NK-92 treated with Interleukin-12 subunit alpha and Interleukin-12 subunit beta, amount 100 ng/mL, for 24 hours (cell line): ENCODE measurements around the gene BTBD10.

Experiments used
- DNase-seq: peaks from one replicate; lab custom pipeline; 2025; lab: John Stamatoyannopoulos, UW

BTBD10 gene

DNA sequence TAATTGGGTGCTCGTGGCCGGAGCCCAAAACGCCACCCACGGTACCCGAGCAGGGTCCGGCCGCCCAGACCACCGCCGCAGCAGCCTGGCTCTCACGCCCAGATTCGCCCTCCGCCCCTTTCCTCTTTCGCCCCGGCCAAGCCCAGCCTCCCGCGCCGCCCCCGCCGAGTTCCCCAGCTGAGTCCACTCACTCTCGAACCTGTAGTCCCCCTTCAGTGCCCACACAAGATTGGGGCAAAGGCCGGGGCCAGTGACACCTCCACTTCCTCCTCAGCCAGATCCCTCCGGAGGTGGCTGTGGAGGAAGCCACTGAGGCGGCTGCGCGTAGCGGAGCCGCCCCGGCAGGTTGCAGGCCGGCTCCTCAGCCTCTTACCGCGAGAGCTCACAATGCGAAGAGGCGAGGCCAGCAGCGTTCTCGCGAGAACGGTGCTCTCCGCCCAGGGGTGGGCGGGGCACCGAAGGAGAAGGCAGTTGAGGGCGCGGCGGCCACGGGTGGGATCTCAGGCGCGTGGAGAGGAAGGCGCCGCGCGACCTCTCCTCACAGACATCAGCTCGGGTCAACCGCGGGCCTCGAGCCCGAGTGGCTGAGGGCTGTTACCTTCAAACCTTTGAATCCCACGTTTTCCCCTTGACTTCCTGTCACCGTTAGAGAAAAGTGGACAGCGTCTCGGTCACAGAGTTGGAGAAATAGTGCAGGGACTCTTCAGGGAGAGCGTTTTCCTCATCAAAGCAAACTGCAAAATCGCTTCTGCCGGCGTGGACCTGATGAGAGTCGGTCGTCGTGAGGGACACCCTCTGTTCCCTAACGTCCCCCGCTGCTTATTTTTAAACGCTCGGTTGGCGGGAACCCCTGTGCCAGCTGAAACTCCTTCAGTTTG lies at the start of gene BTBD10:
Gene BTBD10, minus strand, starts transcription at position 322 of the 878 bp plus-strand sequence. CDS start 18,098 bp downstream, outside the sequence.
- peak; percentile 88 for DNase-seq

DNA sequence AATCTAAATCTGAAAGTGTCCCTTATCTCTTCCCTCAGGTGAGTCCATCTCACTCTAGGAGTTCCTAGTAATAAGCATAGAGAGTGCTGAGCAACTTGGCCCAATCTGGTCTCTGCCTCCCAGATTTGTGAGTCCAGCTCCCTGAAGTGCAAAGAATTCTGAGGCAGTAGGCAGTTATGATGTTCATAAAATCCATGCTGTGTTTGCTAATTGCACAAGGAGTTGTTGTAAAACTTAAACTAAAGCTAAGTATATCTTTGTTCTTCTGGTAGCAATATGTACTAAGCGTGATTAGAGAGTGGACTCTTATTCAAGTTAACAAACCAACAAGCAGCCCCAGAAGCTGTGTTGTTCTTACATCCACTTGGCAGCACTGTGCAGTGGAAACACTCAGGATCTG lies 40.4 kb upstream of the BTBD10 start:
- no peak for DNase-seq

DNA sequence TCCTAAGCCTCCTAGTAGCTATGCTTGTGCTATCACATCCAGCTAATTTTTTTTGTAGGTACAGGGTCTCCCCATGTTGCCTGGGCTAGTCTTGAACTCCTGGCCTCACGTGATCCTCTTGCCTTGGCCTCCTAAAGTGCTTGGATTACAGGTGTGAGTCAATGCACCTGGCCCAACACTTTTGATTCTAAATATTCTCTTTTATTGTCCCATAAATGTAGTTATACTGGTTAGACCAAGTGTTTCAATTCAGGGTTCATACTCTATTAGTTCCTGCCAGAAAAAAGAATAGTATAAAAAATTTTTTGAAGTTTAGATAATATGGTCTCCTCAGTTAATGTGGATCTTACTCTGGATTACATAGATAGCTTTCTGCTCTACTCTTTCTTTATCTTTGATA lies 39.5 kb upstream of the BTBD10 start:
- DNase-seq = no peak

DNA sequence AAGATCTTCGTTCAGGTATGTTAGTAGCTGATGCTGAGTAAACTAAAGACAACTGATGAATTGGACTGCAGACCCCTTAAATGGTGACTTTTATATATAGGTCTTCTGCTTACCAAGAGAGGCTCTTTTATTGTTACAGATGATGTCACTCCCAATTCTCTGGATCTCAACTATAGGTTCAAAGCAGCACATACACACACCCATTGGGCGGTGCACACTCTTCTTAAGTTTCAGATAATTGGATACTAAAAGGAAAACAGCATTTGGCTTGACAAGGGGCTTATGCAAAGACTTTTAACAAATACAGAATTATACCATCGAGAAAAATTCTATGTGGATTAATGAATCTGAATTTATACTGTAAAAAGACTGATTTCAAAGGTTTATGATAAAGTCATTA lies 32.9 kb upstream of the BTBD10 start, which contains the start of gene PTH:
Gene PTH, minus strand, starts transcription at position 69 of the 400 bp plus-strand sequence. CDS start 3,142 bp downstream, outside the sequence.
- no peak for DNase-seq

DNA sequence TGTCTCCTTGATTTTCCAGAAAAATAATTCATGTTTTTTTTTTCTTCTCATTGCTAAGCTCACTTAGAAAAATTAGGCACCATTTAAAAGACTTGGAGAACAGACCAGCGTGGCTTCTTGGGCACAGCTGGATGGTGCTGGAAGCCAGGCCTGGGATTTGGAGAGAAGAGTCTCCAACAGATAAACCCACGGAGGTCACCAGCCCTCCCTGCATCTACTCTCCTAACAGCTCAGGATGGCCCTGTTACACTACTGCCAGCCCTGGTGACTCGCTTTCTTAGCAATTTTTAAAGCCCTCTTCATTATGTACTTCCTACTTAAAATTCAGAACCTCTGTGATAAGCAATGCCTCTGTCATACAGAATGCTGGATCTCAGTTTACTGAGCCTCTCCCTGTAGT lies 31.0 kb upstream of the BTBD10 start:
- DNase-seq = no peak

DNA sequence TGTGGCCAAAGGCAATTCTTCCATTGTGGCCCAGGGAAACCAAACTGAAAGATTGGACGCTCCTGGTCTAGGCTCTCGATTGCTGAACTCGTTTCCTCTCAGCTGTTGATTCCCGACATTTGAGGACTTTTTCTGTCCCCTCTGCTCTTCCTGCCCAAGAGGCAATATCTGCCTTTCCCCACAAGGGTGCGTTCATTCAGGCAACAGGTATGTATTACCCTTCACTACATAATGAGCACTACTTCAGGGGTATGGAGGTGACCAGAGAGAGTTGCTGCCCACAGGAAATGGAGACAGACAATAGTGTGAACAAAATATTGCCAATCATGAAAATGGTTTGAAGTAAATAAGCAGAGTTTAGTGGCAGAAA lies 24.6 kb upstream of the BTBD10 start:
- DNase-seq = no peak

DNA sequence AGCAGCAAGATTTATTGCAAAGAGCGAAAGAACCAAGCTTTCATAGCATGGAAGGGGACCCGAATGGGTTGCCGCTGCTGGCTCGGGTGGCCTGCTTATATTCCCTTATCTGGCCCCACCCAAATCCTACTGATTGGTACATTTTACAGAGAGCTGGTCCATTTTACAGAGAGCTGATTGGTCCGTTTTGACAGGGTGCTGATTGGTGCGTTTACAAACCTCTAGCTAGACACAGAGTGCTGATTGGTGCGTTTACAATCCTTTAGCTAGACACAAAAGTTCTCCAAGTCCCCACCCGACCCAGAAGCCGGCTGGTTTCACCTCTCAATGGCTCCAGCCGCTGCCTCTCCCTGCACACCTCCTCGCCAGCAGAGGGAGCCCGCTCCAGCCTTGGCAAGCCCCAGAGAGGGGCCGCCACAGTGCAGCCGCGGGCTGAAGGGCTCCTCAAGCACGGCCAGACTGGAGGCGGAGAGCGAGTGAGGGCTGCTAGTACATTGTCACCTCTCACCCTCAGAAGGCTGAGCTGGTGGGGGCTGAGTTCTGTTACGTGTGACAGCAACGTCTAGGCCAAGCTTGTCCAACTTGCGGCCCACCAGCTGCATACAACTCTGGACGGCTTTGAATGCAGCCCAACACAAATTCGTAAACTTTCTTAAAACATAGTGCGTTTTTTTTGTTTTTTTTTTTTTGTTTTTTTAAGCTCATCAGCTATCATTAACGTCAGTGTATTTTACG lies 24.1 kb upstream of the BTBD10 start:
- DNase-seq = no peak

DNA sequence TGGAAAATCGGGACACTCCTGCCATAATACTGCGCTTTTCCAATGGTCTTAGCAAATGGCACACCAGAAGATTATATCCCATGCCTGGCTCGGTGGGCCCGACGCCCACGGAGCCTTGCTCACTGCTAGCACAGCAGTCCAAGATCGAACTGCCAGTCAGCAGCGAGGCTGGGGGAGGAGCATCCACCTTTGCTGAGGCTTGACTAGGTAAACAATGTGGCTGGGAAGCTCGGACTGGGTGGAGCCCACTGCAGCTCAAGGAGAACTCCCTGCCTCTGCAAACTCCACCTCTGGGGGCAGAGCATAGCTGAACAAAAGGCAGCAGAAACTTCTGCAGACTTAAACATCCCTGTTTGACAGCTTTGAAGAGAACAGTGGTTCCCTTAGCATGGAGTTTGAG lies 17.2 kb upstream of the BTBD10 start:
- no peak for DNase-seq

DNA sequence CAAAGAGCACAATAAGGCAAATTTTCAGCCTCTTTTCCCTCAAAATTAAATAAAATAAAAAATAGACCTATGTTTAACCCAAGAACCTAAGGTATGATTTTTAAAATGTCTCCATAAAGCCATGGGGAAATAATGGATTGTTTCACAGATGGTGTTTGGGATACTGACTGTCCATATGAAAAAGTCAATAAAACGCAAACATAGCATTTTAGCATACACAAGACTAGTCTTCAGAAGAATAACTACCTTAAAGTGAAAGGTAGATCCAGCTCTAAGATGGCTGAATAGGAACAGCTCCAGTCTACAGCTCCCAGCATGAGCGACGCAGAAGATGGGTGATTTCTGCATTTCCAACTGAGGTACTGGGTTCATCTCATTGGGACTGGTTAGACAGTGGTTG lies 16.7 kb upstream of the BTBD10 start:
- no peak for DNase-seq

DNA sequence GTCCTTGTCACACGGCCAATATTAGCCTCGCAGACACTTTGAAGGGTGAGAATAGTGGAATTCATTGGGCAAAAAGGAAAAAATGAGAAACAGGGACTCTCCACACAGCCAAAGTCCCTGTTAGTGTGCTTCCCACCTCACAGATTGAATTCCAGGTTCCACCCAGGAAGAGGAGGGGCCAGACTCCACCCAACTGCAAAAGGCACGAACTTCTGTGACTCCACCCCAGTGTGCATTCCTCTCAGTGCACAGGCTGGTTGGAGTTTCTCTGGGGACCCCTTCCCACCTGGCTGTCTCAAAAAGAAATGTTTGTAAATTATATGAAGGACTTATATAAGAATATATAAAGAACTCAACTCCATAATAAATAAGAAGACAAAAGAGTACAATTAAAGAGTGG lies 12.1 kb upstream of the BTBD10 start:
- no peak for DNase-seq

DNA sequence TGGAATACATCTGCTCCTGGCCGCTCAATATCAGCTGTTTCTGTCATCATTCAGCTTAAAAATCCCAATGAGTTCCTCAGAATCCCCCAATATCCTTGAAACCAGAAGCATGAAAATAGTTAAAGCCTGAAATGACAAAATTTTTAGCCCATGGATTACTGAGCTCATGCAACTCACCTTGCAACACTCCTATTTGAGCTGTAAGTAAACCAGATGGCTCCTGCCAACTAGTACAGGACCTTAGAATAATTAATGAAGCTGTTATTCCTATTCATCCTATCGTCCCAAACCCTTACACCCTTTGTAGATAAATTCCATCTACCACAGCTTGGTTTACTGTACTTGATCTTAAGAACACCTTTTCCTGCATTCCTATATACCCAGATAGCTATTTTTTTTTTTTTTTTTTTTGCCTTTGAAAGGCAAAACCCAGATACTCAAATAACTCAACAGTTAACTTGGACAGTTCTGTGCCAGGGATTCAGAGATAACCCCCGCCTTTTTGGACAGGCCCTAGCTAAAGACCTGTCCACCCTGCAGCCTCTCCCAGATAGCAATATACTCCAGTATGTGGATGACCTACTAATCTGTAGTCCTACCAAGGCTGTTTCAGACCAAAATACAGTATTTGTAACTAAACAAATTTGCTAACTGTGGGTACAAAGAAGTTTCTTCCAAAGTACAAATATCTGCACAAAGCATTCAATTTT lies 10.1 kb upstream of the BTBD10 start:
- DNase-seq = no peak

DNA sequence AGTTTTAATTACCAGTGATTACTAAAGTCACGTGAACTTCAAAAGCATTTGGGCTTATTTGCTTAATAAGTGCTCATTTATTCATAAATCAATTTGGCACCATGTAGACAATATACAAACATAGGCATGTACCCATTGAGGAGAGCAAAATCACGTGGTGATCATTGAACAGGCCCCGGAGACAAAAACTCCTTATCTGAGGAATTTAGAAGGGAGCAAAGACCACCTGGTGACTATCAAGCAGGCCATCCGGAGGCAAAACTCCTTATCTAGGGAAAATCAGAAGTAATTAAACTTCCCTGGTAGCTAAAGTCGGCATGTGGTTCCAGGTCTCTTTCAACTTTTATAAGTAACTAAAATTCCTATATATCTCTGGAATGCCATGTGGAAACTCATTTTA lies 5.7 kb upstream of the BTBD10 start:
- no peak for DNase-seq

DNA sequence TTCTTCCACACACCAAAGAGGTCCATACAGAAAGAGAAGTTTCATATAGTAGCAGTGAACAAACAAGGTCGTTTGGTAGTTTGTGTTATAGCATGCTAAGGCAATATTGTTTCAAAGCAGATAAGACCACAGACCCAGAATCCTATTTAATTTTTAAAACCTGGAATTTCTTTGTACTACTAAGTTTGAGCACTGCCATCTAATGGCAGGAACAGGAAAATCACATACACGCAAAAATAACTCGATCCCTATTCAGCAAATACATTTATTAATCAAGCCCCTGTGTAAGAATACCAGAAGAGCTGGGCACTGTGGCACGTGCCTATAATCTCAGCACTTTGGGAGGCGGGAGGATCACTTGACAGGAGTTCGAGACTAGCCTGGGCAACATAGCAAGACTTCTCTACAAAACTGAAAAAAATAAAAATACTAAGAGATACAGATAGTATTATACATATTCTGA lies 2.9 kb upstream of the BTBD10 start:
- DNase-seq = no peak

DNA sequence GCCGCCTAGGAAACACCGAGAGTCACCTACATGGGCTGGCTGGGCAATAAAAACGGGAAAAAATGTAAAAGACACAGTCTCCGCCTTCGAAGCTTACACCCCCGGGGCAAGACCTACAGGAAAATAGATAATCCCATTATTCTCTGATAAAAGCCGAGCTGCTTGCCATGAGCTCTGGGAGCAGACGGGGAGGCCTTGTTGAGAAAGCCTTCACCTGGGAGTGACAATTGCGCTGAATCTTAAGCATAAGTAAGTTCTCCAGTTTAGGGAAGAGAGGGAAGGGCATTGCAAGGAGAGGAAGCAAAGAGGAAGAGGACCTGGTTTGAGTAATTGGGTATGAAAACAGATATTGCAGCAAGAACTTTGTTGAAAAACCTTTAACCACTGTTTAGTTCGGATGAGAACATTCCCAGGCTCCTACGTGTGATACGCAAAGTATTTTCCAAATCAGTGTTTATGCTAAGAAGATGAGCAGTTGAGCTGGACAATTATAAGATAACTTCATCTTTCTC lies 813 bp upstream of the BTBD10 start:
- no peak for DNase-seq

DNA sequence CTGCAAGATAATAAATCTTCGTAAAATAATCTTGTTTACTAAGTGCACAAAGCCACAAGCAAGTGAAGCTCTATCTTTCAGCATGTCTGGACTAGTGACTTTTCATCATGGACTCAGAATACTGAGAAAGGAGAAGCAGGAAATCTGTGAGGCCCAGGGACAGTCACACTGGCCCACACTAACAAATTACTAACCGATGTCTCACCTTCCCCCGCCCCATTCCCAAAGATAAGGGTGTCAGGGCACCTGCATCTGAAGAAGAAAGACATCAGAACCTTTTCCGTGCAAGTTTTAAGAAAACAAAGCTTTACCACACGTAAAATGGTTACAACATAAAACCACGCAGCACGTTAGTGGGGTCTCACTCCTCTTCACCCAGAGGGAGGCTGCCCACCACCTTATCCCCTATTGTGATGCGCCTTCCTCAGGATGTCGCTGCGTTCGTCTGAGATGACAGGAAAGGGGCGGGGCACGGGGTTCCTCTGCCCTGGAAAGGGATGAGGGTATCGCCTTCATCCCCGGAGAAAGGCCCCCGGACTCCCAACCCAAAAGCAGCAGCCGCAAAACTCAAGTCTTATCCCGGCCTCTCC lies 616 bp downstream of the BTBD10 start:
- peak; percentile 66 for DNase-seq

DNA sequence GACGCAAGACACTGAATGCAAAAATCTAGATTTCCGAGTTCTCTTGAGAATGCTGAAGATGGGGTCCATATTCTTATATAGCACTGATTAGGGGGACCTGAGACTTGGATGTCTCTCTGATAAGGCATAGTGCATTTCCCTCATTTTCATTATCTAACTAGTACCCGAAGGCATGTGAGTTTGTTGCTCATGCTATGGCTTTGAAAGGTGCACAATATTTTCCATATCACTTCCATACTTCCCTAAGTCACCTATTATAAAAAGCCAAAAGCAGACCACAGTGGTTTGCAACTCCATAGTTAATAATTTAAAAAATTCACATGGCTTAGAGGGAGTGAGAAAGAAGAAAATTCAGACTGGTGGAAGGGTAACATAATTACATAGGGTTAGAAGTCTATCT lies 1.7 kb downstream of the BTBD10 start:
- no peak for DNase-seq

DNA sequence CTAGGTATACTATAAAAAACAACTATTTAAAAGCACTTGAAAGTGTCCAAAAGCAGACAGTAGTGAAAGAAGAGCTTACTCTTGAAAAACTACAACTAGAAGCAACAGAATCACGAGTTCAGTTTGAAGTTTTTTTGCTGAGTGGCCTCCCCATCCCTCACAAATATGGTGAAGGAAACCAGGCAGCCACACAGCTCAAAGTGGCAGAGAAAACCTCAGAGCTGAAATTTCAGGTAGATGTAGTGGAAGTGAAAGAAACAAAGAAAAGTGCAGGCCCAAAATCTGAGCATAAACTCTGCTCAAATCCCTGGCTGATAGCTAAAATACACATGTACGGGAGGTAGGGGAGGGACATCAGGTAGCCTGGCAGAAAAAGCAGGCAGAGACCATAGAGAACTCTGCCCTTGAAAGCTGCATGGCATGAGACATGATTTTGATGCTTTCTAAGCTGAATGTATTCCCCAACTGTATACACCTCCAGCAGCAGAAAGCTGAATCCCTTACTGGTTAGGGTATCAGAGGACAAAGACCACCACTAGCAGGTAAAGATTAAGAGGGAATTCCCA lies 12.1 kb downstream of the BTBD10 start:
- no peak for DNase-seq

DNA sequence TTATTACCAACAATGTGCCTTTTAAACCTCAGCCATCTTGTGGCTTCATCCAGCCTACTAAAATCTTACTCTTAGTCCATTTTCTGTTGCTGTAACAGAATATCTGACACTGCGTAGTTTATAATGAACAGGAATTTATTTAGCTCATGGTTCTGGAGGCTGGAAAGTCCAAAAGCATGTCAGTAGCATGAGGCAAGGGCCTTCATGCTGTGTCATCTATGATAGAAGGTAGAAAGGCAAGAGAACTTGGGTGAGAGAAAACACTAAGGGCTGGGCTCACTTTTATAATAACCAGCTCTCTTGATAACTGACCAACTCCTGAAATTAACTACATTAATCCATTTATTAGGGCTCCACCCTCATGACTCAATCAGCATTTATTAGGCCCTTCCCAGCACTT lies 13.5 kb downstream of the BTBD10 start:
- DNase-seq = no peak

DNA sequence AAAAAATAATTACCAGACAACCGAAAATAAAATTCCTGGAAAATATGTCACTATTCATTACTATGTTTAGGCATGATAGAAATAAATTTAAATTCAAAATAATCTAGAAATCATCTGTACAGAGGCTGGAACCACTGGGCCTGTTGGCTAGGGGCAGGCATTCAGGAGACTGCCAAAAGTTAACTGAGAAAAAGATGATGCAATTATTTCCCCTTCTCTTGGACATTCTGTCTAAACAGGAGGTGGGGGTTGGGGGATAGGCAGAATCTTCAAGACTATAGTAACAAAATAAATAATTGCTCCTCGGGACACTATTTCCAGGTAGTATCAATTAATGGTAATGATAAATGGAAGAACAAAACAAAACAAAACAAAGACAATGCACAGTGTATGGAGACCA lies 14.1 kb downstream of the BTBD10 start:
- no peak for DNase-seq

DNA sequence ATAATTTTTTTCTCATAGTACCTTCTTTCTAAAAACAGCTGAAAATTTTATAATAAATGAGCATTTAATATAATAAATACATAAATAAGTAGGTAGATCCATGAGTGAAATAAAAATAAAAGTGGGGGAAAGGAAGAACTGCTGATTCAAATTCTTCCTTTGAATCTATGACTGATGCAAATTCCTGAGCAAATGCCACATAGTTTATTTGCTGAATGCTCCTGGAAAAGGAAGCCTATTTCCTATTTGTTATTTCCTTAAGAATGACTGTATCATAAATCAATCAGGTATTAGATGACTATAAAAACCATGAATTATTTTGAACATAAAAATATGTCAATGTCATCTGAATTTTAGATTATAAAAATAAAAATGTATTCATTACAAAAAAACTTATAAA lies 16.6 kb downstream of the BTBD10 start:
- DNase-seq = no peak

DNA sequence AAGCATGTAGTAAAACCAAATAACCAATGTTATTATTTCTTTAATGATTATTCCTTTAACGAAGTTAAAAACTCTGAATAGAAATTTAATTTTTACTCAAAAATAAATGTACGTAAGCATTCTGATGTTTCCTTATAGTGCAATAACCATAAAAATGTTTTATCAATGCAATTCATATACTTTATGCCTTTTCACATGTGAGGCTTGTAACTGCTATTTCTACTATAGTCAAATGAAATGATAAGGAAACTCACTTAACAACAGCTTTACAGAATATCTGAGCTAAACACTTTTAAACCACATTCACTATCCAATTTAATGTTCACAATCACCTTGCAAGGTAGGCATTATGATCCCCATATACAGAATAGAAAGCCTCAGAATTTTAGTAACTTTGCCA lies 17.4 kb downstream of the BTBD10 start:
- no peak for DNase-seq
